Esophagus squamous epithelium (tissue), 5 donors: ENCODE measurements around the gene HES5. TPM values are rescaled to one million over a fixed set of nuclear protein-coding genes. Genes with fewer than 3 reads are reported as not detected.
A peak's percentile ranks its signal among the peaks of the same experiment; 100 is the strongest.

Source experiments
- DNase-seq: peaks from one replicate; lab custom pipeline; 2025; lab: John Stamatoyannopoulos, UW
- H3K27ac ChIP-seq, 4 donors: fragments of 200-600 bp; sonication (generic); one replicate each; pipeline ENCODE4 v1.5.1; 2016 to 2019; ENCODE audit warnings: mild to moderate bottlenecking in 1 of 4
- H3K27me3 ChIP-seq, 4 donors: fragments of 200-600 bp; sonication (generic); 1 replicate in 3 of 4; 2 replicates in 1 of 4; pipeline versions ENCODE4 v1.5.1 to v1.6.0; 2017 to 2021; ENCODE audit warnings: antibody characterized with exemption in 1 of 4
- H3K36me3 ChIP-seq, 3 donors: fragments of 200-600 bp; sonication (generic); one replicate each; pipeline ENCODE4 v1.5.1; 2016 to 2019
- H3K4me1 ChIP-seq, 3 donors: fragments of 200-600 bp; sonication (generic); one replicate each; pipeline ENCODE4 v1.5.1; 2017 to 2019
- H3K4me3 ChIP-seq, 4 donors: fragments of 200-600 bp; sonication (generic); 1 replicate in 3 of 4; 2 replicates in 1 of 4; pipeline ENCODE4 v1.5.1; 2016 to 2019; ENCODE audit warnings: mild to moderate bottlenecking in 2 of 4, moderate library complexity in 1 of 4
- H3K9me3 ChIP-seq, 3 donors: fragments of 200-600 bp; sonication (generic); one replicate each; pipeline ENCODE4 v1.5.1; 2016 to 2019
- CTCF ChIP-seq, 6 experiments: fragments of 450-650 bp in 4 of 6; fragments of 200-600 bp in 2 of 6; sonication (generic) in 2 of 6; IDR thresholded peaks; one replicate each; pipeline ENCODE4 v1.5.1; 2016 to 2019; ENCODE audit warnings: antibody characterized with exemption in 6 of 6, mild to moderate bottlenecking in 4 of 6, moderate library complexity in 4 of 6
- POLR2A ChIP-seq, 4 donors: fragments of 450-650 bp; IDR thresholded peaks; one replicate each; pipeline ENCODE4 v1.6.1; 2017; ENCODE audit warnings: antibody characterized with exemption in 4 of 4, mild to moderate bottlenecking in 4 of 4, moderate library complexity in 3 of 4
- WGBS, 2 donors: methylation state at CpG; one replicate each; pipeline ENCODE4 v1.1.5; 2018; 5-methylcytosine and 5-hydroxymethylcytosine counted together
- intact Hi-C: fragments of 100-400 bp; cut with DNase I; formaldehyde crosslinking; loops from one replicate; pipeline ENCODE4 v1.15.0; 2022
- total RNA-seq, 4 donors: library from RNA; depleted of rRNA; stranded (reverse); fragments of >200 nt; gene quantifications; one replicate each; pipeline ENCODE4 v1.1.0, GENCODE V29; 2016
- donor health status: DM: yes; HTN: yes; CAD: no.

HES5 gene
- total RNA-seq, 4 donors from 2014 or later: 0.35 to 0.76 (median 0.70) TPM; not detected in 1

GRCh38 chr1:2534687-2535441 lies 4.8 kb upstream of the HES5 start:
- Histone ChIP-seq H3K4me1 (peaks cover 53 to 80% (median 55%) of the 10 kb centered on the region in 3 donors), H3K4me3 (peak overlapping the region in 1 of 4 donors; percentile 5), H3K27me3 (peaks cover 0 to 100% (median 0%) of the 10 kb centered on the region in 4 donors), H3K36me3 (no peaks in the 10 kb centered on the region), H3K27ac (peak overlapping the region in 3 of 4 donors; percentile 4 to 63 (median 49)), H3K9me3 (no peaks in the 10 kb centered on the region)
- no peak for DNase-seq
- 39% methylated on average over 5 of the region's 18 CpGs; no CpG with 5 or more reads in 1 of the 2 donors for WGBS, 2 donors
- TF ChIP-seq CTCF (IDR thresholded peaks at IDR 0.05) (no peak), POLR2A (IDR thresholded peaks at IDR 0.05) (no peak)
- intact Hi-C loops: no loop called here

GRCh38 chr1:2534315-2534686 lies 4.2 kb upstream of the HES5 start:
- Histone ChIP-seq H3K27ac (peak overlapping the region; percentile 4 to 63 (median 43)), H3K4me1 (peaks cover 55 to 86% (median 61%) of the 10 kb centered on the region in 3 donors), H3K36me3 (no peaks in the 10 kb centered on the region), H3K4me3 (no peak overlapping the region), H3K27me3 (peaks cover 0 to 99% (median 0%) of the 10 kb centered on the region in 4 donors), H3K9me3 (no peaks in the 10 kb centered on the region)
- 21% methylated on average over 2 of the region's 7 CpGs; no CpG with 5 or more reads in 1 of the 2 donors for WGBS, 2 donors
- no peak for DNase-seq
- intact Hi-C loops: no loop called here
- TF ChIP-seq CTCF (IDR thresholded peaks at IDR 0.05): no peak
- no peak for TF ChIP-seq POLR2A (IDR thresholded peaks at IDR 0.05)

- intact Hi-C loops: no loop called here
- TF ChIP-seq POLR2A (IDR thresholded peaks at IDR 0.05) (no peak), CTCF (IDR thresholded peaks at IDR 0.05) (no peak)
- H3K4me1 ChIP-seq: peaks cover 63 to 95% (median 69%) of the 10 kb centered on the region in 3 donors
- H3K4me3 ChIP-seq: no peak overlapping the region
- WGBS, 2 donors: 52 to 53% methylated on average over 4 to 6 of the region's 11 CpGs
- H3K27ac ChIP-seq: peak overlapping the region in 3 of 4 donors; percentile 5 to 39 (median 11)
- no peaks in the 10 kb centered on the region for H3K36me3 ChIP-seq
- DNase-seq: no peak
- H3K9me3 ChIP-seq: no peaks in the 10 kb centered on the region
- H3K27me3 ChIP-seq: peaks cover 0 to 98% (median 0%) of the 10 kb centered on the region in 4 donors
Measured at GRCh38 chr1:2533365-2533764, 3.3 kb upstream of the HES5 start.

- Histone ChIP-seq H3K9me3 (no peaks in the 10 kb centered on the region), H3K4me1 (peaks cover 69 to 98% (median 74%) of the 10 kb centered on the region in 3 donors), H3K4me3 (no peak overlapping the region), H3K27ac (peak overlapping the region in 3 of 4 donors; percentile 5 to 39 (median 11)), H3K27me3 (peaks cover 0 to 98% (median 0%) of the 10 kb centered on the region in 4 donors), H3K36me3 (no peaks in the 10 kb centered on the region)
- TF ChIP-seq POLR2A (IDR thresholded peaks at IDR 0.05): no peak
- TF ChIP-seq CTCF (IDR thresholded peaks at IDR 0.05): no peak
- intact Hi-C loops: no loop called here
- no peak for DNase-seq
- WGBS, 2 donors: 60 to 67% methylated on average over 5 to 7 of the region's 23 CpGs
Measured at GRCh38 chr1:2532485-2533160, 2.6 kb upstream of the HES5 start.
